ACC112 (cell line): ENCODE measurements around the gene CCDC24.

Experiments used
- H2AFZ ChIP-seq: fragments of 200-600 bp; sonication (generic); one replicate; pipeline ENCODE4 v1.6.0; 2017; ENCODE audit warnings: antibody characterized with exemption, low read length; ENCODE audit not compliant: unreplicated experiment
- H3K27ac ChIP-seq: fragments of 200-600 bp; sonication (generic); 2 replicates; pipeline ENCODE4 v1.5.1; 2014; ENCODE audit warnings: low read depth, mild to moderate bottlenecking, antibody characterized with exemption, low read length, moderate library complexity
- H3K27me3 ChIP-seq: fragments of 200-600 bp; sonication (generic); 2 replicates; pipeline ENCODE4 v1.6.1; 2014; ENCODE audit warnings: mild to moderate bottlenecking, antibody characterized with exemption, low read length, moderate library complexity, mixed read lengths; ENCODE audit not compliant: insufficient read depth
- H3K36me3 ChIP-seq: fragments of 200-600 bp; sonication (generic); 2 replicates; pipeline ENCODE4 v1.6.1; 2016; ENCODE audit warnings: mild to moderate bottlenecking, antibody characterized with exemption, low read length, moderate library complexity, mixed read lengths; ENCODE audit not compliant: insufficient read depth
- H3K4me1 ChIP-seq: fragments of 200-600 bp; sonication (generic); one replicate; pipeline ENCODE4 v1.6.1; 2016; ENCODE audit warnings: low read length, mixed read lengths; ENCODE audit not compliant: insufficient read depth, unreplicated experiment, control insufficient read depth
- H3K4me3 ChIP-seq: fragments of 200-600 bp; sonication (generic); 2 replicates; pipeline ENCODE4 v1.5.1; 2014; ENCODE audit warnings: mild to moderate bottlenecking, low read depth, low read length
- H3K79me2 ChIP-seq: fragments of 200-600 bp; sonication (generic); one replicate; pipeline ENCODE4 v1.6.0; 2016; ENCODE audit warnings: low read length; ENCODE audit not compliant: control insufficient read depth, unreplicated experiment, insufficient read depth

The CCDC24 gene

DNA sequence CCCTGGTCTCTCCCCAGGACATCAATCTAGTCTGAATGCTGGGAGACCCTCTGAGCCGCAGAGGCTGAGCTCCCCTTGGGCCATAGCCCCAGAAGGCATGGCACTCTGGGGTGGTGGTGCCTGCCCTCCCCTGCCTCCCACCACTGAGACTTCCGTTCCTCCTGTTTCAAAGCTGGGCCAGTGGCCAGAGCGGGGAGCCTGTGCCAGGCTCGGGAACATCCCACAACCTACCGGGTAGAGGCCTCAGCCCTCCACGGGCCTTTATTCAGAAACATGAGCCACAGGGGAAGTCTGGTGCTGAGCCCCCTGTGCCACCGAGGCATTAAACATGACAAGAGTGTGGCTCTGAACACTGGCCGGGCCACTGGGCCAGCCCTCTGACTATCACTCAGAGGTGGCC is 8.1 kb downstream of the CCDC24 start:
- Histone ChIP-seq H3K27ac (no peak overlapping the region), H3K4me1 (no peaks in the 10 kb centered on the region), H3K27me3 (no peaks in the 10 kb centered on the region), H2AFZ (no peak overlapping the region), H3K4me3 (no peak overlapping the region), H3K79me2 (no peaks in the 10 kb centered on the region), H3K36me3 (no peaks in the 10 kb centered on the region)

GRCh38 chr1:44000122-44000665 is 8.8 kb downstream of the CCDC24 start:
- Histone ChIP-seq H3K4me3 (no peak overlapping the region), H2AFZ (no peak overlapping the region), H3K79me2 (no peaks in the 10 kb centered on the region), H3K27me3 (no peaks in the 10 kb centered on the region), H3K27ac (no peak overlapping the region), H3K4me1 (no peaks in the 10 kb centered on the region), H3K36me3 (no peaks in the 10 kb centered on the region)

DNA sequence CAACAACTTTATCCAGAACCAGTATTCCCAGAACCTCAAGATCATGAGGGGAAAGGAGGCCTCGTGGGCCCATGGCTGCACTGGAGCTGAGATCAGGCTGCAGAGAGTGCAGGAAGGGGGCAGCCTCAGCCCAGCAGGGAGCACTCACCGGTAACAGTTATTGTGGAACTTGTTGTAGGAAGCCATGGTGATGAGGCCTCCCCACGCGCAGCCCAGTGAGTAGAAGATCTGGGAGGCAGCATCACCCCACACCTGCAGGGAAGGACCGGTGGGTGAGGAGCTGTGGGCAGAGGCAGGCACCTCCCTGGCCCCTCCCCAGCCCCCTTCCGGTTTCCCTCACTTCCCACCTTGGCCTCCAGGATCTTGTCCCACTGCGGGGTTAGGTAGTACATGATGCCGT is 10.8 kb downstream of the CCDC24 start:
- H2AFZ ChIP-seq, result no peak overlapping the region
- H3K27ac ChIP-seq, result no peak overlapping the region
- H3K36me3 ChIP-seq, result no peaks in the 10 kb centered on the region
- H3K4me3 ChIP-seq, result no peak overlapping the region
- H3K27me3 ChIP-seq, result no peaks in the 10 kb centered on the region
- H3K79me2 ChIP-seq, result no peaks in the 10 kb centered on the region
- H3K4me1 ChIP-seq, result peaks cover 3% of the 10 kb centered on the region

- H3K27ac ChIP-seq, result no peak overlapping the region
- H3K79me2 ChIP-seq, result no peaks in the 10 kb centered on the region
- no peaks in the 10 kb centered on the region for H3K36me3 ChIP-seq
- H2AFZ ChIP-seq, result no peak overlapping the region
- H3K4me3 ChIP-seq, result no peak overlapping the region
- H3K27me3 ChIP-seq, result no peaks in the 10 kb centered on the region
- H3K4me1 ChIP-seq, result peaks cover 3% of the 10 kb centered on the region
Observed at GRCh38 chr1:44002606-44003157, 11.3 kb downstream of the CCDC24 start.

- H3K36me3 ChIP-seq, result no peaks in the 10 kb centered on the region
- H2AFZ ChIP-seq, result no peak overlapping the region
- peaks cover 3% of the 10 kb centered on the region for H3K4me1 ChIP-seq
- H3K27me3 ChIP-seq, result no peaks in the 10 kb centered on the region
- no peak overlapping the region for H3K4me3 ChIP-seq
- no peaks in the 10 kb centered on the region for H3K79me2 ChIP-seq
- no peak overlapping the region for H3K27ac ChIP-seq
Observed at GRCh38 chr1:44008259-44008658, 16.9 kb downstream of the CCDC24 start.

DNA sequence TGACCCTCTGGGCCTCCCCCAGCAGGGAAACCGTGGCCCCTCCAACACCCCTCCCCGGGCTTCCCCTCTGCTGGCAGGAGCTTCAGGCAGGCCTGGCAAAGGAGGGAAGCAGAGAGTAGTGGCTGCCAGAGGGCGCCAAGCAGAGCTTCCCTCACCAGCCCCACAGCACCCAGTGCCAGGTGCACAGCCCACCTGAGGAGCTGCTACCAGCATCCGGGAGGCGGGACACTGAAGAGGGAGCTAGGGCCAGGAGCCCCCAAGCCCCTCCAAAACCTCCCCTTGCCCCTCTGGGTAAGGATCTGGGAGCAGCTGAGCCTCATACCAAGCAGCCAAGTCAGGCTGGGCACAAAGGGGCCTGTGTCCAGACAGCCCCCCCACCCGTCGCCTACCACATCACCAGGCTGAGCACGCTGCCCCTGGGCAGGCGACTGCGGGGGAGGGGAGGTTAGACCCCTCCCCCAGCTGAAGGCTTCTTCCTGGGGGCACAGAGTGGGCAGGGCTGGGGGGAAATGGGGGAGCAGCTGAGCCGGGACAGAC is 19.6 kb downstream of the CCDC24 start:
- Histone ChIP-seq H3K4me3 (no peak overlapping the region), H3K4me1 (peaks cover 3% of the 10 kb centered on the region), H2AFZ (no peak overlapping the region), H3K79me2 (no peaks in the 10 kb centered on the region), H3K27ac (no peak overlapping the region), H3K27me3 (no peaks in the 10 kb centered on the region), H3K36me3 (no peaks in the 10 kb centered on the region)

DNA sequence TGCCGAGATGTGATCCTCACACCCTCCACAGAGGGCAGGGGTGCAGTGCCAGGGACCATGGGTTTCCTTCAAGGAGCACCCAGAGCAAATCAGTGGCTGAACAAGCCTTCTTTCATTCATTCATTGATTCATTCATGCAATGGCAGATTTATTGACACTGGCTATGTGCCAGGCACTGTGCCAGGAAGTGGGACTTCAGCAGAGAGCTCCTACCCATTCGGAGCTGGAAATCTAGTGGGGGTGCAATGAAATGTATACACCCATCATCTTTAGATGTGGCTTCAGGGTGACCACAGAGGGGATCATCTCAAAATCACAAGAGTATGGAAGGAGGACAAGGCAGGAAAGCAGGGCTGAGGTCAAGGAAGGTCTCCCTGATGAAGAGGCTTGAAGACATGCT is 21.0 kb downstream of the CCDC24 start:
- Histone ChIP-seq H3K27ac (no peak overlapping the region), H3K27me3 (no peaks in the 10 kb centered on the region), H3K4me3 (no peak overlapping the region), H3K36me3 (no peaks in the 10 kb centered on the region), H3K79me2 (no peaks in the 10 kb centered on the region), H3K4me1 (peaks cover 2% of the 10 kb centered on the region), H2AFZ (no peak overlapping the region)

- no peak overlapping the region for H3K27ac ChIP-seq
- peaks cover 2% of the 10 kb centered on the region for H3K4me1 ChIP-seq
- H2AFZ ChIP-seq, result no peak overlapping the region
Observed at GRCh38 chr1:44012941-44013609, 21.7 kb downstream of the CCDC24 start.

DNA sequence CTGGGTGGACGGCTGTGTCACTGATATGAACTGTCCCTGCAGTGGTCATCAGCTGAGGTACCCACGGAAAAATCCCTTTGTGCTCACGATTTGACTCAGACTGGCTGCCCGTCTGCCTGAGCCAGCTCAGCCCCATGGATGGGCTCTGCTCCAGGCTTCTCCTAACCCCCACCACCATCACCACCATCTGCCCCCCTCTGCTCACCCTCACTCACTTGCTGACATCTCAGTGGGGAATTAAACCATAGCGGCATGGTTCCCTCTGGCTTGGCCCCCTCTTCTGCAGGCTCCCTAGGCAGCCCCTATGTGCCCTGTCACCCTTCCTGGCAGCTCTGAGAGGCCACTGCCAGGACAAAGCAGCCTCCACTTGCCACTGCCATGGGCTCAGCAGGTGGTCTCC is 22.6 kb downstream of the CCDC24 start:
- Histone ChIP-seq H3K4me3 (no peak overlapping the region), H3K4me1 (peaks cover 2% of the 10 kb centered on the region), H3K27ac (no peak overlapping the region), H3K36me3 (no peaks in the 10 kb centered on the region), H3K79me2 (no peaks in the 10 kb centered on the region), H2AFZ (no peak overlapping the region), H3K27me3 (no peaks in the 10 kb centered on the region)

More at GRCh38 chr1:44012941-44013609, 21.7 kb downstream of the CCDC24 start:
- Histone ChIP-seq H3K4me3 (no peak overlapping the region), H3K27me3 (no peaks in the 10 kb centered on the region), H3K79me2 (no peaks in the 10 kb centered on the region), H3K36me3 (no peaks in the 10 kb centered on the region)

DNA sequence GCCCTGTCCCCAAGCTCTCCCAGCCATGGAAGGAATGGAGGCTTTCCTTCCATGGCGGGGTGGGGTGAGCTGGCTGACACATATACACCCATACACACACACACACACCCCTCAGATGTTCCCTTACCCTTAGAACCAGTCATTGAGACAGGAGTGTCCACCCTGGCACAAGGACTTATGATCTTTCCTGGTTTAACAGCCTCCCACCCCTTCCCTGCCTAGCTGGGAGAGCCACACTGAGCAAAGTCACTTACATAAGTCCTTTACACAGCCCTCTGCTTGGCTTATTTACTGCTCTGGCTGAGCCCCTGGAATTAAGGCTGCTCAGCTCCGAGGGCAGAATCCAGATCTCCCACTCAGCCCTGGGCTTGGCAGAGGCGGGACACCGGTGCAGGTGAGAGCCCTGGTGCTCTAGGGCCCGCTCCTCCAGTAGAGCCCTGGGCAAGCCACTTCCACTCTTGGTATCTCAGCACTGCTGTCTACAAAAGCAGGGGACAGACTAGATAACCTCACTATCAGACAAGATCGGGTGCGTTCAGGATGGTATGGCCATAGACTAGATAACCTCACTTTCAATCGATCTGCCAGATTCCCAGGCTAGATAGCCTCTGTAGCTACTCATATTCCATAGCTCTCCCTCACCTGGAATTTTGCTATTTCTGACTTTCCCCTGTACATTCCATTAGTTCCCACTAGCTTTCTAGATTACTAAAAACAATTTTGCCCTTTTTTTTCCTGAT is 23.1 kb downstream of the CCDC24 start:
- H3K36me3 ChIP-seq, result no peaks in the 10 kb centered on the region
- no peak overlapping the region for H2AFZ ChIP-seq
- H3K4me1 ChIP-seq, result peaks cover 2% of the 10 kb centered on the region
- H3K27ac ChIP-seq, result no peak overlapping the region
- H3K79me2 ChIP-seq, result no peaks in the 10 kb centered on the region
- H3K4me3 ChIP-seq, result no peak overlapping the region
- no peaks in the 10 kb centered on the region for H3K27me3 ChIP-seq
